WTC11 (cell line): ENCODE measurements around the gene C10orf67. TPM values are rescaled to one million over a fixed set of nuclear protein-coding genes. Genes with fewer than 3 reads are reported as not detected.

Source experiments
- ATAC-seq: fragments of 200-7000 bp; cut with Tn5 transposase; 2 replicates; pipeline ENCODE4 v1.10.0; 2021; ENCODE audit warnings: mild to moderate bottlenecking, moderate library complexity
- CTCF ChIA-PET: fragments of 300-600 bp; sonication (Branson Sonifier 250); formaldehyde crosslinking; loops from one replicate; lab custom pipeline; 2021; ENCODE audit warnings: antibody characterized with exemption; lab: Charles Lee
- POLR2A ChIA-PET: fragments of 350-600 bp; sonication (Branson Sonifier 250); formaldehyde crosslinking; loops from one replicate; lab custom pipeline; 2021; ENCODE audit warnings: antibody characterized with exemption; lab: Charles Lee
- DNase-seq: peaks from one replicate; pipeline ENCODE4 v3.0.0; 2021; ENCODE audit warnings: low spot score
- H3K27ac Mint-ChIP-seq: 2 replicates; pipeline ENCODE4 v1.8.0; 2021; ENCODE audit warnings: mixed read lengths
- H3K27me3 Mint-ChIP-seq: 2 replicates; pipeline ENCODE4 v1.8.0; 2021; ENCODE audit warnings: low read depth, mild to moderate bottlenecking, moderate library complexity, mixed read lengths
- H3K36me3 Mint-ChIP-seq: 2 replicates; pipeline ENCODE4 v1.8.0; 2021; ENCODE audit warnings: mixed read lengths
- H3K4me1 Mint-ChIP-seq: 2 replicates; pipeline ENCODE4 v1.8.0; 2022; ENCODE audit warnings: mixed read lengths
- H3K4me3 Mint-ChIP-seq: 2 replicates; pipeline ENCODE4 v1.8.0; 2021; ENCODE audit warnings: mild to moderate bottlenecking, moderate library complexity, mixed read lengths
- H3K9me3 Mint-ChIP-seq: 2 replicates; pipeline ENCODE4 v1.8.0; 2021; ENCODE audit warnings: mixed read lengths
- AR ChIP-seq: fragments of 250-450 bp; sonication (Bioruptor Pico); IDR thresholded peaks from 2 replicates; pipeline ENCODE4 v1.9.0; 2021; ENCODE audit warnings: mild to moderate bottlenecking
- CDX4 ChIP-seq: fragments of 250-450 bp; sonication (Bioruptor Pico); IDR thresholded peaks from 2 replicates; pipeline ENCODE4 v1.9.0; 2021; ENCODE audit warnings: moderate library complexity, mild to moderate bottlenecking, inconsistent platforms, borderline replicate concordance
- E2F1 ChIP-seq: sonication (generic); formaldehyde crosslinking; IDR thresholded peaks from 2 replicates; pipeline ENCODE4 v1.8.0; 2022; ENCODE audit warnings: mild to moderate bottlenecking, missing genetic modification reagents
- E2F5 ChIP-seq: sonication (generic); formaldehyde crosslinking; IDR thresholded peaks from 2 replicates; pipeline ENCODE4 v1.8.1; 2022; ENCODE audit warnings: mild to moderate bottlenecking, moderate library complexity, missing genetic modification reagents
- ERG ChIP-seq: fragments of 250-450 bp; sonication (Bioruptor Pico); IDR thresholded peaks from 2 replicates; pipeline ENCODE4 v1.8.0; 2021; ENCODE audit warnings: mild to moderate bottlenecking
- RELA ChIP-seq: sonication (generic); formaldehyde crosslinking; IDR thresholded peaks from 2 replicates; pipeline ENCODE4 v1.8.1; 2022; ENCODE audit warnings: missing genetic modification reagents, mild to moderate bottlenecking, borderline replicate concordance
- SOX15 ChIP-seq: fragments of 250-450 bp; sonication (Bioruptor Pico); IDR thresholded peaks from 2 replicates; pipeline ENCODE4 v1.9.0; 2021; ENCODE audit warnings: mild to moderate bottlenecking
- STAT6 ChIP-seq: sonication (generic); formaldehyde crosslinking; conservative IDR thresholded peaks from 2 replicates; pipeline ENCODE4 v1.8.1; 2023; ENCODE audit warnings: mild to moderate bottlenecking, low read depth, missing genetic modification reagents, moderate library complexity
- TCF7 ChIP-seq: sonication (generic); formaldehyde crosslinking; IDR thresholded peaks from 2 replicates; pipeline ENCODE4 v1.8.0; 2022; ENCODE audit warnings: mild to moderate bottlenecking, low read depth, missing genetic modification reagents, moderate library complexity
- TEAD4 ChIP-seq: sonication (generic); formaldehyde crosslinking; IDR thresholded peaks from 2 replicates; pipeline ENCODE4 v1.8.0; 2022; ENCODE audit warnings: mild to moderate bottlenecking, missing genetic modification reagents
- ZNF219 ChIP-seq: sonication (generic); formaldehyde crosslinking; IDR thresholded peaks from 2 replicates; pipeline ENCODE4 v1.8.0; 2023; ENCODE audit warnings: missing genetic modification reagents, mild to moderate bottlenecking, borderline replicate concordance
- ZNF423 ChIP-seq: fragments of 250-450 bp; sonication (Bioruptor Pico); IDR thresholded peaks from 2 replicates; pipeline ENCODE4 v2.1.2; 2022; ENCODE audit warnings: mild to moderate bottlenecking, moderate library complexity
- ZNF512 ChIP-seq: sonication (generic); formaldehyde crosslinking; IDR thresholded peaks from 2 replicates; pipeline ENCODE4 v1.8.1; 2022; ENCODE audit warnings: missing genetic modification reagents, borderline replicate concordance
- total RNA-seq: library from RNA; stranded (reverse); gene quantifications from 3 replicates; pipeline ENCODE4 v1.2.3, GENCODE V29; 2021

The C10orf67 gene
- total RNA-seq, 1 experiment from 2014 or later, result not detected

GRCh38 chr10:23157691-23158369 lies 186.8 kb downstream of the C10orf67 start (continued):
- TF ChIP-seq AR (no peak), E2F1 (no peak), ZNF423 (no peak), TCF7 (CRISPR knock-in tag) (no peak), RELA (CRISPR knock-in tag) (no peak), ERG (CRISPR knock-in tag) (no peak), ZNF219 (CRISPR knock-in tag) (no peak), TEAD4 (CRISPR knock-in tag) (no peak), E2F5 (no peak)

- no peak for TF ChIP-seq STAT6 (CRISPR knock-in tag)
- TF ChIP-seq CDX4 (CRISPR knock-in tag), result no peak
- TF ChIP-seq SOX15, result no peak
- TF ChIP-seq ZNF512 (CRISPR knock-in tag), result no peak
- TF ChIP-seq E2F5, result no peak
- ChIA-PET POLR2A (no interaction called here), CTCF (interaction anchor here (0.9 to 4.6 kb wide), 24 partner anchors 9 to 1356 kb away, joined by 3 to 86 read pairs (median 7); partner anchors contain the start of gene PTF1A)
- no peaks in the 10 kb centered on the region for H3K9me3 Mint-ChIP-seq
- DNase-seq (no peak), ATAC-seq (no peak)
- H3K4me3 Mint-ChIP-seq, result no peak overlapping the region
- H3K27me3 Mint-ChIP-seq, result peaks cover 14% of the 10 kb centered on the region
- H3K27ac Mint-ChIP-seq, result no peak overlapping the region
- H3K36me3 Mint-ChIP-seq, result no peaks in the 10 kb centered on the region
- H3K4me1 Mint-ChIP-seq, result peaks cover 15% of the 10 kb centered on the region
Observed at GRCh38 chr10:23157239-23157681, 187.3 kb downstream of the C10orf67 start.
